ENCODE data around the gene NSUN4. TPM values are rescaled to one million over a fixed set of nuclear protein-coding genes. Genes with fewer than 3 reads are reported as not detected.
A peak's percentile ranks its signal among the peaks of the same experiment; 100 is the strongest.

The NSUN4 gene
- total RNA-seq (2014; rRNA removed; shearing (Covaris generic); ENCODE audit: low replicate concordance): 7.7 and 16.7 TPM in 2 replicates

DNA sequence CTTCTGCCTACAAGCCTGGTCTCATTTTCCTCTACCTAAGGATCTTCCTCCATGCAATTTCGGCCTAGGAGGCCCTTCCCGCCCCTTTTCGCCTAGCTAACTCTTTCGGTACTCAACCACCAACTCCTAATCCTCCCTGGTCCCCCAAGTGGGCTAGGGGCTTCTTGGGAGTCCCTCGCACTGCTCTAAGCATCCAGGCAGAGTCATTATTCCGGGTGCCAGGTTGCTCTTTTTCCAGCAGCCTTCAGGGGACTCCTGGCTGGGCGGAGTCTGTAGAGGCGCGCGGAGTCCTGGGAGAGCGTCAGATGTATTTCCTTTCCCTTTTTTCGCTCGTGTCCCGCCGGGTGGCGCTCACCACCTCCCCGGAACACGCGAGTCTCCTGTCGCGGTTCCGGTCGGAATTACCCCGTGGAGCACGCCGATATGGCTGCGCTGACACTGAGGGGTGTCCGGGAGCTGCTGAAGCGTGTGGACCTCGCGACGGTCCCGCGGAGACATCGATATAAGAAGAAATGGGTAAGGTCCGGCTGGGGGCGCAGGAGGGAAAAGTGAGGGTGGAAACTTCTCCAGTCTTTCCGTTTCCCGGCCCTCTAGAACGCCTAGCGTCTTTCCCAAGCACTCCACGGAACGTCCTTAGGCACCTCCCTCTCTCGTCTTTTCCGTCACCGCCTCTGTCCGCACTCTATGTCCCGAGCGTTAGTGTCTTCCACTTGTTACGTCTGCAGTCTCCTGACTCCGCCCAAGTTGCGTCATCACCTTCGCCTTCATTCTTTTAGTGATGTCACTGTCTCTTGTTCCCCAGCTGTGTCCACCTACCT lies at the start of gene NSUN4:
Gene NSUN4, plus strand, starts transcription at position 404 of the 818 bp plus-strand sequence. Its CDS starts 20 bp downstream, at position 424.
- peaks cover 32% of the 10 kb centered on the region for H3K36me3 ChIP-seq
- peak within 1 kb of the TSS; percentile 93 for H3K4me3 ChIP-seq
- H3K9me3 ChIP-seq: no peaks in the 10 kb centered on the region
- peak; percentile 92 for DNase-seq
- no peaks in the 10 kb centered on the region for H3K27me3 ChIP-seq

DNA sequence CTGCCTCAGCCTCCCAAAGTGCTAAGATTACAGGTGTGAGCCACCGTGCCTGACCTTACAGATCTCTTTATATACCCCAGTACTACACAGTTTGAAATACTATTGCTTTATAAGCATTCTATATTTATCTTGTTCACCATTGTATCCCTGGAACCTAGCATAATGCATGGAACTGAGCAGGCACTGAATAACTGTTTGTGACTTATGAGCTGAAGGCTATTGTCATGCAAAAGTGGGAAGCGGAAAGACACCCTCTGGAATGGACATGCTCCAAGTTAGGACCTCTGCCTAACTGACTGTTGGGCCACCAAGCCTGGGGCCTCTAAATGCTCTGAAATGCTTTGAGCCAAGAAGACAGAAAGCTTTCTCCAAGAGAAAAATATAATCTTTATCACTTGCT lies 45.3 kb upstream of the NSUN4 start:
- peaks cover 75% of the 10 kb centered on the region for H3K36me3 ChIP-seq
- H3K9me3 ChIP-seq: no peaks in the 10 kb centered on the region
- H3K27me3 ChIP-seq: no peaks in the 10 kb centered on the region
- H3K4me3 ChIP-seq: no peak overlapping the region
- DNase-seq: no peak

DNA sequence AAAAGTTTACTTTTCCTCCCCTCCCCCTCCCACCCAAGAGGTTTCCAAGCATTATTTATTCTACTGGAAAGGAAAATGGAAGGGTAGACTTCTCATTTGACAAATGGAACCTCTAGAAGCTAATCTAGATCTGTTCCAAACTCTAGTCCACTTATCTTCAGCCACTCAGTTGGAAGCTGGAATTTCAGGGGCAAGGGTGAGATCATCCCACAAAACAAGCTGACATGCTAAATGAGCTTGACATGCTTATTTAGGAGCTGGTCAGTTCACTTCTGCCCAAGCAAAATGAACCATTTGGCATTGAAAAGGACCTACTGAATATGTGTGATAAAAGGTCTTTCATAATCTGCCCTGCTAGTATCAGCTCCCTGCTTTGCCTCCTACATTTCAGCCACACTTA lies 42.2 kb upstream of the NSUN4 start:
- DNase-seq: no peak
- Histone ChIP-seq H3K36me3 (peaks cover 71% of the 10 kb centered on the region), H3K9me3 (no peaks in the 10 kb centered on the region), H3K4me3 (no peak overlapping the region), H3K27me3 (no peaks in the 10 kb centered on the region)

DNA sequence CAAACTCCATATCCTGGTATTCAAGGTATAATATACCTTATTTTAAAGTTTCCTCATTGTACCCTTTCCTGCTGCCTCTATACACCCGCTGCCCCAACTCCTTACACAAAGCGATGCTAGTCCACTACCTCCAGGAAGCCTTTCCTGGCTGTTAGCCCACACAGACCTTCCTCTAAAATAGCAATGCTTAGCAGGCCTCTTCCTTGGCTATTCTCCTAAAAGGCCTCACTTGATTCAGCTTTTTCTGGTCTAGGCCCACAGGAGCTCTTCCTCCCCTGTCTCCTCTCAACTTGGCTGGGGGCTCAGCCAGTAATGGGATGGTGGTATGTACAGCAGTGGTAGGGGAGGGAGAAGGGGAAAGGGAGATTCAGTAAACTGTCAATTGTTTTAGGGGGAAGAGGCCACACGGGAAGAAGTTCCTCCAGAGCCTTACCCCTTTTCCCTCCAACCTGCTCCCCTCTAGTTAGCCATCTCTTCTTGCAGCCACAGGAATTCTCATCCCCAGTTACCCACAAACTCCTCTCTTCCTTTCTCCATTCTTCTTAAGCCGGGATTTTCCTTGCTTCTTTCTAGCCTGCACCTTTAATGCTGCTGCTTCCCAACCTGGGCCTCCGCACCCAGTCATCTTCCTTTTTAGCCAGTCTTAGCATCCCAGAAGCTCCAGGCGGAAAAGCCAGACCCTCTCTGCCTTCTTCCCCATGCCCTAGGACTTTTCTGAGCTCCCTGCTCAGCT lies 39.8 kb upstream of the NSUN4 start:
- Histone ChIP-seq H3K9me3 (no peaks in the 10 kb centered on the region), H3K27me3 (no peaks in the 10 kb centered on the region), H3K4me3 (peak overlapping the region; percentile 88), H3K36me3 (peaks cover 58% of the 10 kb centered on the region)
- DNase-seq: peak; percentile 48

- peak; percentile 21 for DNase-seq
- H3K36me3 ChIP-seq: peaks cover 57% of the 10 kb centered on the region
- no peaks in the 10 kb centered on the region for H3K9me3 ChIP-seq
- peak overlapping the region; percentile 88 for H3K4me3 ChIP-seq
- H3K27me3 ChIP-seq: no peaks in the 10 kb centered on the region
These were observed 39.2 kb upstream of the NSUN4 start for GRCh38 chr1:46301406-46301807.

GRCh38 chr1:46301808-46302640 lies 38.6 kb upstream of the NSUN4 start:
- H3K27me3 ChIP-seq: no peaks in the 10 kb centered on the region
- peaks cover 57% of the 10 kb centered on the region for H3K36me3 ChIP-seq
- peak overlapping the region; percentile 88 for H3K4me3 ChIP-seq
- H3K9me3 ChIP-seq: no peaks in the 10 kb centered on the region
- peak; percentile 70 for DNase-seq

- Histone ChIP-seq H3K36me3 (peaks cover 57% of the 10 kb centered on the region), H3K27me3 (no peaks in the 10 kb centered on the region), H3K9me3 (no peaks in the 10 kb centered on the region), H3K4me3 (peak overlapping the region; percentile 88)
- DNase-seq: peak; percentile 32
These were observed 38.0 kb upstream of the NSUN4 start for GRCh38 chr1:46302641-46303037.

DNA sequence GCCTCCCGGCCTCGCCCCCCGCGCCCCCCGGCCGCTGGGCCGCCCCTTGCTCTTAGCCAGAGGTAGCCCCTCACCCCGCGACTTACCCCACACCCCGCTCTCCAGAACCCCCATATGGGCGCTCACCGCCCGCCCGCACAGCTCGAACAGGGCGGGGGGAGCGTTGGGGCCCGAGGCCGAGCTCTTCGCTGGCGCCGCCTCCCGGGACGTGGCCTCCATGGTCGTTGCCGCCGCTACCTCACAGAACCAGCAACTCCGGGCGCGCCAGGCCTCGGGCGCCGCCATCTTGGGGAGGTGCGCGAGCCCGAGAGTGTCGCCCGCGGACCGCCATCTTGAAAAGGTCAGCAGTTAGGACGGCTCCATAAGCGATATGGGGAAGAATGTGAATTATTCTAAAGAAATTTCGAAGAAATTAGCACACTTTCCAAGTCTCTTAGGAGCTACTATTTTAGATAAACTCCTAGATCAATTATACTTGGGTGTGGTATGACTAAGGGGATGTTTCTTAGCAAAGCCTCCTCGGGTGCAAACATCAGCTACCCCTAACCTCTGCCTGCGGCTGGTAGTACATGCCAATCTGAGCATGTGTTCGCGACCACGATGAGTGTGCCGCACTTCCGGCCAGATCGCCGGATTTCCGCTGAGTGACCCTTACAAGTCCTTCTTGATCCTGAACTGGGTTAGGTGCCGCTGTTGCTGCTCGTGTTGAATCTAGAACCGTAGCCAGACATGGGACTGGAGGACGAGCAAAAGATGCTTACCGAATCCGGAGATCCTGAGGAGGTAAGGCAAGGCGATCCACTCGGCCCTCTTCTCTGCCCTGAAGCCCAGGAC lies 37.4 kb upstream of the NSUN4 start, which contains the start of the genes LRRC41 and UQCRH:
Gene LRRC41, minus strand, starts transcription at position 579 of the 834 bp plus-strand sequence. Its CDS starts 294 bp downstream, at position 285.
Gene UQCRH, plus strand, starts transcription at position 661 of the 834 bp plus-strand sequence. Its CDS starts 69 bp downstream, at position 730.
- peak within 1 kb of the TSS; percentile 88 for H3K4me3 ChIP-seq
- DNase-seq: peak; percentile 96
- H3K27me3 ChIP-seq: no peaks in the 10 kb centered on the region
- H3K9me3 ChIP-seq: no peaks in the 10 kb centered on the region
- peaks cover 58% of the 10 kb centered on the region for H3K36me3 ChIP-seq

DNA sequence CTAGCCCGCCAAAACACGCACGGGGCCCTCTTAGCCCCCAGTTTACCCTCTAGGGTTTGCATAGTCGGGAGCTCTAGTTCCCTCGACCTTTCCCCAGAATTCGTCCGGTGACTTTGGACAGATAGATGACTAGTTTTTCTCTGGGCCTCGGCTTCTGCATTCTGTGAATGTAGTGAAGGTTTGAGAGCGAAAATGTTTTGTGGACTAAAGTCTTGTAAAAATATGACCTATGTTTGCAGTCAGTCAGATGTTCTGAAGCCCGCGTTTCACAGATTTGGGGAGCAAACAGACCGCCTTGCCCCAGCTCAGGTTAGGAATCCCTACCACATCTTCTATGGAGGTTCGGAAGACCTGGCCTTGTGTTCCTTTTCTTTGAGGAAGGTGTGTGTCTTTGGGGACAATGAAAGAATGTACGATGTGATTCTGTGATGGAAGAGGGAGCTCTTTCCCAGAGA lies 36.7 kb upstream of the NSUN4 start:
- no peaks in the 10 kb centered on the region for H3K9me3 ChIP-seq
- DNase-seq: no peak
- peak overlapping the region; percentile 88 for H3K4me3 ChIP-seq

DNA sequence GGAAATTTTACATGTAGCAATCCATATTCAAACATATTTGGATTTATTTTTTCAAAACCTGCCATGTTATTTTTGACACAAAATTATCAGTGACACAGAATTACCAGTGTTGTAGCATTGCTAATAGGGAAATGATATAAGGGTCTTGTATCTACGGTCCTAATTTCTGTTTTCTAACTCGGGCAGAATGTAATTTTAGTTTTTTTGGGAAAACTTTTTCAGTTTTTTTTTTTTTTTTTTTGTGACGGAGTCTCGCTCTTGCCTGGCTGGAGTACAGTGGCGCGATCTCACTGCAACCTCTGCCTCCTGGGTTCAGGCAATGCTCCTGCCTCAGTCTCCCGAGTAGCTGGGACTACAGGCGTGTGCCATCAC lies 34.5 kb upstream of the NSUN4 start:
- H3K27me3 ChIP-seq: no peaks in the 10 kb centered on the region
- H3K9me3 ChIP-seq: no peaks in the 10 kb centered on the region
- H3K36me3 ChIP-seq: peaks cover 68% of the 10 kb centered on the region
- H3K4me3 ChIP-seq: peak overlapping the region; percentile 88
- DNase-seq: no peak

More for the DNA sequence above, 36.7 kb upstream of the NSUN4 start:
- H3K27me3 ChIP-seq: no peaks in the 10 kb centered on the region
- peaks cover 58% of the 10 kb centered on the region for H3K36me3 ChIP-seq

DNA sequence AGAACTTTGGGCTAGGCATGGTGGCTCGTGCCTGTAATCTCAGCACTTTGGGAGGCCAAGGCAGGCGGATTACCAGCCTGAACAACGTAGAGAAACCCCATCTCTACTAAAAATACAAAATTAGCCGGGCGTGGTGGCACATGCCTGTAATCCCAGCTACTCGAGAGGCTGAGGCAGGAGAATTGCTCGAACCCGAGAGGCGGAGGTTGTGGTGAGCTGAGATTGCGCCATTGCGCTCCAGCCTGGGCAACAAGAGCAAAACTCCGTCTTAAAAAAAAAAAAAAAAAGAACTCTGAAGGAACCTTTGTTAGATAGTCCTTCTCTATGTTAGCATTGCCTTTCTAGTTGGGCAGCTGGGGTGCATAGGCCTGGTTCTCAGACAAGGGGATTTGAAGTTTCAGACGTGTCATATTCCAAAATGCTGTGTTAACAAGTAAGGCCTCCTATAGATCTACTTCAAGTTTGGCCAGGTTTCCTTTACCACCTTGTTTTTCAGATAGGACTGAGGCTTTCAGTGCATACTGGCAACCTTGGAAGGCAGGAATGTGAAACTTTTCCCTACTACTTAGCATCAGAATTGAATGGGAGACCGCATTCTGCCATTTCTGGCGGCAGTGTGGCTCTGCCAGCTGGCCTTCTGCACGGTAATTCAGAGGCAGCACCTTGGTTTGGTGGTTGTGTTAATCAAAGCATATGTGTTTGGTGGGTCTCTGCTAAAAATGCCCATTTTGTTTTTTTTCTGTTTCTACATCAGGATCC lies 31.0 kb upstream of the NSUN4 start:
- Histone ChIP-seq H3K36me3 (peaks cover 87% of the 10 kb centered on the region), H3K27me3 (no peaks in the 10 kb centered on the region), H3K9me3 (no peaks in the 10 kb centered on the region), H3K4me3 (no peak overlapping the region)
- DNase-seq: no peak

DNA sequence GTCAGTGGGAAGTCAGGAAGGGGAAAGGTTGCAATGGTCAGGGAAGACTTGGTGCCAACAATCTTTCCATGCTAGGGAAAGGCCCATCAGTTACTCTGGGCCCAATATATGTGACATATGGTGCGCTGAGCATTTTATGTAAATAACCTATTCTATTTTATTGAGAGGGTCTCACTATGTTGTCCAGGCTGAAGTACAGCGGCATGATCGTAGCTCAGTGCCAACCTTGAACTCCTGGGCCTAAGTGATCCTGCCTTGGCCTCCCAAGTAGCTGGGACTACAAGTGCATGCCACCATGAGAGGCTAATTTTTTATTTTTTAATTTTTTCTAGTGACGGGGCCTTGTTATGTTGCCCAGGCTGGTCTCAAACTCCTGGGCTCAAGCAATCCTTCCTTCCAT lies 30.3 kb upstream of the NSUN4 start:
- DNase-seq: no peak
- H3K27me3 ChIP-seq: no peaks in the 10 kb centered on the region
- no peak overlapping the region for H3K4me3 ChIP-seq
- H3K9me3 ChIP-seq: no peaks in the 10 kb centered on the region
- peaks cover 90% of the 10 kb centered on the region for H3K36me3 ChIP-seq

- Histone ChIP-seq H3K4me3 (no peak overlapping the region), H3K9me3 (no peaks in the 10 kb centered on the region), H3K36me3 (peaks cover 62% of the 10 kb centered on the region), H3K27me3 (no peaks in the 10 kb centered on the region)
- DNase-seq: no peak
These were observed 24.8 kb upstream of the NSUN4 start for GRCh38 chr1:46315669-46316403.

- Histone ChIP-seq H3K4me3 (no peak overlapping the region), H3K9me3 (no peaks in the 10 kb centered on the region), H3K36me3 (peaks cover 48% of the 10 kb centered on the region), H3K27me3 (no peaks in the 10 kb centered on the region)
- no peak for DNase-seq
These were observed 23.3 kb upstream of the NSUN4 start for GRCh38 chr1:46317323-46317722.

Measured in MG63 (cell line).